ENCODE measurements around the gene AQP12A. TPM values are rescaled to one million over a fixed set of nuclear protein-coding genes. Genes with fewer than 3 reads are reported as not detected.
"Not testable (repeated sequence)": the region's sequence is repeated elsewhere in the genome, so short reads cannot be mapped to it uniquely, and the experiment has no call there.

AQP12A gene
- total RNA-seq, 1 experiment from 2014 or later: not detected

DNA sequence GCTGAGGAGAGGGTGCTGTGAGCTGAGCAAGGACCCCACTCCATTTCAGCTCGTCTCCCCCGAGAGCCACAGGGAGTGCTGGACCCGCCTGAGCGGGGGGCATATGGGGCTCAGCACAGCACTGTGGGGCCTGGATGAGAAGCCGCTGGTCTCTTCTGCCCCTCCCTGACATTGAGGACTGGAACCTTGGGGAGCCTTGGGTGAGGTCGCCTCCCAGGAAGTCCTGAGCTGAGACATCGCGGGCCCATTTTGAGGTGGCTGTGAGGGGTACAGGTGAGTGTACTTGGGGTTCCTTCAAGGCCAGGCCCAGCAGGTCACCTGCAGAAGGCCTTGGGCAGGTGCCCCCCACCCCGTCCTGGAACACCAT is 3.1 kb upstream of the AQP12A start:
- no peak for DNase-seq
- POLR2A ChIA-PET (ENCODE audit: unreplicated experiment): no interaction called here
- Histone ChIP-seq H3K4me2 (ENCODE audit: low read length) (no peak overlapping the region), H3F3A (ENCODE audit: low read length, unreplicated experiment) (no peaks in the 10 kb centered on the region), H3K79me2 (ENCODE audit: low read length) (no peaks in the 10 kb centered on the region), H2AFZ (ENCODE audit: low read length) (no peak overlapping the region), H3K4me1 (ENCODE audit: insufficient read depth, low read length) (no peaks in the 10 kb centered on the region), H4K20me1 (ENCODE audit: low read length) (no peaks in the 10 kb centered on the region), H3K27ac (ENCODE audit: low read length) (no peak overlapping the region), H3K27me3 (ENCODE audit: low read length) (peaks cover 15% of the 10 kb centered on the region), H3K36me3 (ENCODE audit: low read depth, low read length) (no peaks in the 10 kb centered on the region), H3K9me3 (ENCODE audit: low read length) (no peaks in the 10 kb centered on the region), H3K4me3 (ENCODE audit: low read length) (no peak overlapping the region), H3K9me2 (replicated peaks; ENCODE audit: low read length) (no peaks in the 10 kb centered on the region), H3K9ac (ENCODE audit: low read length) (no peak overlapping the region)
- no TSS peak for BruUV-seq (replicated peaks)
- ATAC-seq: no peak
- intact Hi-C loops (cut with micrococcal nuclease): no loop called here
- CTCF ChIA-PET: no interaction called here
- TF ChIP-seq EZH2phosphoT487 (IDR thresholded peaks at IDR 0.05; ENCODE audit: borderline replicate concordance, low read length): no peak
- no peak for TF ChIP-seq EZH2 (IDR thresholded peaks at IDR 0.05; ENCODE audit: low read length, unreplicated experiment)
- TF ChIP-seq, protein P1, sequence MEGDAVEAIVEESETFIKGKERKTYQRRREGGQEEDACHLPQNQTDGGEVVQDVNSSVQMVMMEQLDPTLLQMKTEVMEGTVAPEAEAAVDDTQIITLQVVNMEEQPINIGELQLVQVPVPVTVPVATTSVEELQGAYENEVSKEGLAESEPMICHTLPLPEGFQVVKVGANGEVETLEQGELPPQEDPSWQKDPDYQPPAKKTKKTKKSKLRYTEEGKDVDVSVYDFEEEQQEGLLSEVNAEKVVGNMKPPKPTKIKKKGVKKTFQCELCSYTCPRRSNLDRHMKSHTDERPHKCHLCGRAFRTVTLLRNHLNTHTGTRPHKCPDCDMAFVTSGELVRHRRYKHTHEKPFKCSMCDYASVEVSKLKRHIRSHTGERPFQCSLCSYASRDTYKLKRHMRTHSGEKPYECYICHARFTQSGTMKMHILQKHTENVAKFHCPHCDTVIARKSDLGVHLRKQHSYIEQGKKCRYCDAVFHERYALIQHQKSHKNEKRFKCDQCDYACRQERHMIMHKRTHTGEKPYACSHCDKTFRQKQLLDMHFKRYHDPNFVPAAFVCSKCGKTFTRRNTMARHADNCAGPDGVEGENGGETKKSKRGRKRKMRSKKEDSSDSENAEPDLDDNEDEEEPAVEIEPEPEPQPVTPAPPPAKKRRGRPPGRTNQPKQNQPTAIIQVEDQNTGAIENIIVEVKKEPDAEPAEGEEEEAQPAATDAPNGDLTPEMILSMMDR (conservative IDR thresholded peaks at IDR 0.05; ENCODE audit: low read depth, low read length): no peak

DNA sequence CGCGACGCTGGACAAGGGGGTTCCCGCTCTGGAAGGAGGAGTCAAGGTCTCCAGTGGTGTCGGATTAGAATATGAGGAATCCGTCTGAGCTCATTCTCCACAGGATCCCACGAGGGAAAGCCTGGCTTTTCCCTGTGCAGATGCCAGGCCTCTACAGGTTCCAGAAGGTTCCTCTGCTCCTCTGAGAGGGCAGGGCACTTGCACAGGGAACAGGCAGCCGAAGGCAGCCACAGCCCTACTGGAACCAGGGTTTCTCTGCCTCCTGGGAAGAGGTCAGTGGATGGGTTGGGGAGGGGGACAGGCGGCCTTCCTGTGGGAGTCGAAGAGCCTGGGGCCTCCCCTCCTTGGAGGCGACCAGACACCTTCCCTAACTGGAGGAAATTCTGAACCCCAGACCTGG is 1.7 kb upstream of the AQP12A start:
- Histone ChIP-seq H3K4me1 (ENCODE audit: insufficient read depth, low read length) (no peaks in the 10 kb centered on the region), H3K9me2 (replicated peaks; ENCODE audit: low read length) (no peaks in the 10 kb centered on the region), H3K36me3 (ENCODE audit: low read depth, low read length) (no peaks in the 10 kb centered on the region), H3K4me2 (ENCODE audit: low read length) (no peak overlapping the region), H3K79me2 (ENCODE audit: low read length) (no peaks in the 10 kb centered on the region), H2AFZ (ENCODE audit: low read length) (no peak overlapping the region), H3K27ac (ENCODE audit: low read length) (no peak overlapping the region), H3F3A (ENCODE audit: low read length, unreplicated experiment) (no peaks in the 10 kb centered on the region), H4K20me1 (ENCODE audit: low read length) (no peaks in the 10 kb centered on the region), H3K9me3 (ENCODE audit: low read length) (no peaks in the 10 kb centered on the region), H3K27me3 (ENCODE audit: low read length) (peaks cover 15% of the 10 kb centered on the region), H3K4me3 (ENCODE audit: low read length) (no peak overlapping the region), H3K9ac (ENCODE audit: low read length) (no peak overlapping the region)
- no TSS peak for BruUV-seq (replicated peaks)
- DNase-seq: no peak
- CTCF ChIA-PET: no interaction called here
- intact Hi-C loops (cut with micrococcal nuclease): no loop called here
- no peak for ATAC-seq
- TF ChIP-seq, protein P1 (conservative IDR thresholded peaks at IDR 0.05; ENCODE audit: low read depth, low read length): no peak
- POLR2A ChIA-PET (ENCODE audit: unreplicated experiment): no interaction called here

DNA sequence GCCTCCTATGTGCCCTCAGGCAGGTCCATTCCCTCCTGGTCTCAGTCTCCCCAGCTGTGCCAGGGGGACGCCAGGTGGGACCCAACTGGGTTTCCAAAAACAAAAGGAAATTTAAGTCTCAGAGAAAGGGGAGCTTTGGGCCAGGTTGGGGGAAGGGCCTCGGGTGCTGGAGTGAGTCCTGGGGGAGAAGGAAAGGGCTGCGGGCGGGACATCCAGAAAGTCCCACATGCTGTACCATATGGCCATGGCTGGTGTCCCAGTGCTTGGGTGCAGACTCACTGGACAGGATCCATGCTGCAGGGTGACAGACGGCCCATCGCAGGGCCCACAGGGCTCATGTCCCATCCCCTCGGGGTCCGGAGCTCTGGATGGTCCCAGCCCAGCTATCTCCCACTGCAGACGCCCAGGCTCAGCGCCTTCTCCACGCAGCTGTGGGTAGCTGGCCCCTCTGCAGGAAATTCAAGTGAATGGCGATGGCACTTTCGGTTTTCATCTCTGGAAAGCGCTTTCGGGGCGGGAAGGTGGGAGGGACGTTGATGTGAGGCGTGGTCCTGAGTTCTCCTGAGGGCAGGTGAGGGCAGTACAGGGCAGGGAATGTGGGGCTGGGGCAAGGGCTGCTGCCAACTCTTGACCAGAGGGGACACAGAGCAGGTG is 1.1 kb upstream of the AQP12A start:
- H3K4me2 ChIP-seq (ENCODE audit: low read length); H3K4me3 ChIP-seq (ENCODE audit: low read length); H3K4me1 ChIP-seq (ENCODE audit: insufficient read depth, low read length); H3K9me3 ChIP-seq (ENCODE audit: low read length); H3K27ac ChIP-seq (ENCODE audit: low read length); POLR2A ChIA-PET (ENCODE audit: unreplicated experiment); H3K79me2 ChIP-seq (ENCODE audit: low read length); ATAC-seq; BruUV-seq (replicated peaks); CTCF ChIA-PET; H3K36me3 ChIP-seq (ENCODE audit: low read depth, low read length); H4K20me1 ChIP-seq (ENCODE audit: low read length); intact Hi-C loops (cut with micrococcal nuclease); H3K9ac ChIP-seq (ENCODE audit: low read length); H3F3A ChIP-seq (ENCODE audit: low read length, unreplicated experiment); H3K9me2 ChIP-seq (replicated peaks; ENCODE audit: low read length); H2AFZ ChIP-seq (ENCODE audit: low read length); DNase-seq: not testable (repeated sequence)
- peaks cover 15% of the 10 kb centered on the region for H3K27me3 ChIP-seq (ENCODE audit: low read length)

DNA sequence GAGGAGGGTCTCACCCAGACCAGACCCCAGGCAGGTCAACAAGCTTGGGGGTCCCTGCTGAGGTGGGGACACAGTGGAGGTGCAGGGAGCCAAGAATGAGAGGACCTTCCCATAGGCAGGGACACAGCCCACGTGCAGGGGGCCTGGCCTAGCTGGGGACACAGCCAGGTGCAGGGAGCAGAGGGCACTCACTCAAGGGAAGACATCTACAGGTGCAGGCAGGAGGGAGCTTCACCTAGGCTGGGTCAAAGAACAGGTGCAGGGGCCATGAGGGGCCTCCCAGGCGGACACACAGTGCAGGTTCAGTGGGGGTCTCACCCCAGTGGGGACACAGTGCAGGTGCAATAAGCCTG is 615 bp upstream of the AQP12A start:
- H3K4me3 ChIP-seq (ENCODE audit: low read length); CTCF ChIA-PET; H3K9ac ChIP-seq (ENCODE audit: low read length); H3K9me2 ChIP-seq (replicated peaks; ENCODE audit: low read length); H3K9me3 ChIP-seq (ENCODE audit: low read length); BruUV-seq (replicated peaks); H3K36me3 ChIP-seq (ENCODE audit: low read depth, low read length); H3K27ac ChIP-seq (ENCODE audit: low read length); H4K20me1 ChIP-seq (ENCODE audit: low read length); H3K79me2 ChIP-seq (ENCODE audit: low read length); ATAC-seq; POLR2A ChIA-PET (ENCODE audit: unreplicated experiment); DNase-seq; intact Hi-C loops (cut with micrococcal nuclease); H3K4me1 ChIP-seq (ENCODE audit: insufficient read depth, low read length); H2AFZ ChIP-seq (ENCODE audit: low read length); H3K4me2 ChIP-seq (ENCODE audit: low read length); H3F3A ChIP-seq (ENCODE audit: low read length, unreplicated experiment): not testable (repeated sequence)
- H3K27me3 ChIP-seq (ENCODE audit: low read length): peaks cover 11% of the 10 kb centered on the region

DNA sequence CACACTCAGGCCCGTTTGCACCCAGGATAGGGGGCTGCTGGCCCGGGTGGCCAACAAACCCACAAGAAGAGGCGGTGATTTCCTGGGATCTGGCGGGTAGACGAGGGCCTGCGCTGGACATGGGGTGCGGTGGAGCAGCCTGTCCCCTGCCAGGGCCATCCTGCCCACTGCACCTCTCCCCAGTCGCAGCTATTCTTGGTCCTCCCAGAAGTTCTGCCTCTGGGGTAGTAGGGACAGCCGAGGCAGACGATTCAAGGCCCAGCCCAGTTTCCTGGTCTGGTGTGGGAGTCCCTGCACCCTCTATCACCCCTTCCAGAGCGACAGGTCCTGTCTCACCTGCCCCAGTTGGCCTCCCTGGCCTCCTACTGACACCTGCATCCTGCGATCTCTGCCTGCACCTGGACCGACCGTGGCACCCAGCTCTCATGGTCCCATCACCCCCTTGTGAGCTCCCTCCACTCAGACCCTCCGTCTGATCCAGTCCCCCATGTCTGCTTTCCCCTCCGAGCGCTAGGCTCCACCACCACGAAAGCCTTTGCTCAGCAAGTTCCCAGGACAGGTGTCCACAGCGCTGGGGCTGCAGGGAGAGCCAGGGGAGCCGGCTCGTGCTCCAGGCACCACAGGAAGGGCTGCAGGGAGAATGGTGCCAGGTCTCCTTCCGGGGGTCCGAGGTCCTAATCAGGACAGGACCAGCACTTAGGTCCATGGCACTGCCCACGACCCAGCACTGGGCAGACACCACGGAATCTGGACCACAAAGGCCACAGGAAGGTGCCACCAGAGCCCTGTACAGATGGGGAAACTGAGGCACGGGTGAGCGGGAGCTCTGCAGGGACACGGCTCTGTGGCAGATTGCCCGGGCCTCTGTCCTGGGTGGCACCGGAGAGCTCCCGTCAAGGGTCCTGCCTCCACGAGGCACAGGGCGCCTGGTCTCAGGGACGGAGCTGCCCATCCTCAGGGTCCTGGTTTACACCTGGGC is 1.2 kb downstream of the AQP12A start:
- DNase-seq; H2AFZ ChIP-seq (ENCODE audit: low read length); H3K4me3 ChIP-seq (ENCODE audit: low read length); H3K9me3 ChIP-seq (ENCODE audit: low read length); H3K4me2 ChIP-seq (ENCODE audit: low read length); H3K79me2 ChIP-seq (ENCODE audit: low read length); H3K4me1 ChIP-seq (ENCODE audit: insufficient read depth, low read length); CTCF ChIA-PET; H3K9me2 ChIP-seq (replicated peaks; ENCODE audit: low read length); intact Hi-C loops (cut with micrococcal nuclease); ATAC-seq; H3K27ac ChIP-seq (ENCODE audit: low read length); POLR2A ChIA-PET (ENCODE audit: unreplicated experiment); H3F3A ChIP-seq (ENCODE audit: low read length, unreplicated experiment); H3K27me3 ChIP-seq (ENCODE audit: low read length); BruUV-seq (replicated peaks); H3K36me3 ChIP-seq (ENCODE audit: low read depth, low read length); H3K9ac ChIP-seq (ENCODE audit: low read length); H4K20me1 ChIP-seq (ENCODE audit: low read length): not testable (repeated sequence)
